Measurements from ENCODE around the gene B4GALNT2. TPM values are rescaled to one million over a fixed set of nuclear protein-coding genes. Genes with fewer than 3 reads are reported as not detected.

Gene B4GALNT2
- total RNA-seq, 2 donors from 2014 or later: not detected

- DNase-seq: peak in 2 of 4 donors; percentile 22 to 52
- intact Hi-C loops (cut with DNase I): no loop called here
- no peaks in the 10 kb centered on the region for H3K36me3 ChIP-seq (replicated peaks in 1 of 2; ENCODE audit: insufficient read depth in 1 of 2, low read depth in 2 of 2)
- ATAC-seq: peak; percentile 39
- no peak within 1 kb of the TSS for H3K4me3 ChIP-seq
- H3K27me3 ChIP-seq: no peaks in the 10 kb centered on the region
- no peaks in the 10 kb centered on the region for H3K9me3 ChIP-seq
- TF ChIP-seq POLR2A (IDR thresholded peaks at IDR 0.05): peak in 2 of 3 donors; percentile 39 to 62
- no peak for TF ChIP-seq CTCF (IDR thresholded peaks at IDR 0.05)
- peaks cover 16% of the 10 kb centered on the region for H3K4me1 ChIP-seq
- WGBS, 2 donors: 32 to 46% methylated on average over 17 to 22 of the region's 22 CpGs
- peak within 1 kb of the TSS in 3 of 4 donors; percentile 20 to 52 (median 34) for H3K27ac ChIP-seq
Measured at GRCh38 chr17:49210158-49211029, 77.8 kb downstream of the B4GALNT2 start, which contains the start of the genes ABI3 and GNGT2. TSS of gene ABI3 (plus strand) at chr17:49210707. CDS start at chr17:49210725, 18 bp downstream. TSS of gene GNGT2 (minus strand) at chr17:49210574. CDS start at chr17:49207422, 3,152 bp downstream.

- Histone ChIP-seq H3K27me3 (no peaks in the 10 kb centered on the region), H3K36me3 (replicated peaks in 1 of 2; ENCODE audit: insufficient read depth in 1 of 2, low read depth in 2 of 2) (no peaks in the 10 kb centered on the region), H3K4me3 (no peak overlapping the region), H3K9me3 (no peaks in the 10 kb centered on the region), H3K27ac (no peak overlapping the region), H3K4me1 (peaks cover 16% of the 10 kb centered on the region)
- intact Hi-C loops (cut with DNase I): no loop called here
- TF ChIP-seq POLR2A (IDR thresholded peaks at IDR 0.05): no peak
- no peak for TF ChIP-seq CTCF (IDR thresholded peaks at IDR 0.05)
- ATAC-seq (no peak), DNase-seq (no peak)
- WGBS, 2 donors: 51 to 77% methylated on average over 3 to 5 of the region's 5 CpGs
Measured at GRCh38 chr17:49213399-49213798, 80.8 kb downstream of the B4GALNT2 start.

- H3K4me1 ChIP-seq: peaks cover 16% of the 10 kb centered on the region
- H3K4me3 ChIP-seq: no peak overlapping the region
- intact Hi-C loops (cut with DNase I): no loop called here
- H3K9me3 ChIP-seq: no peaks in the 10 kb centered on the region
- WGBS, 2 donors: 93 to 100% methylated on average over 2 of the region's 2 CpGs
- H3K27ac ChIP-seq: no peak overlapping the region
- H3K27me3 ChIP-seq: no peaks in the 10 kb centered on the region
- no peak for DNase-seq
- TF ChIP-seq POLR2A (IDR thresholded peaks at IDR 0.05) (no peak), CTCF (IDR thresholded peaks at IDR 0.05) (no peak)
- no peaks in the 10 kb centered on the region for H3K36me3 ChIP-seq (replicated peaks in 1 of 2; ENCODE audit: insufficient read depth in 1 of 2, low read depth in 2 of 2)
- no peak for ATAC-seq
Measured at GRCh38 chr17:49213847-49214246, 81.3 kb downstream of the B4GALNT2 start.

- peaks cover 16% of the 10 kb centered on the region for H3K4me1 ChIP-seq
- H3K9me3 ChIP-seq: no peaks in the 10 kb centered on the region
- ATAC-seq (peak; percentile 36), DNase-seq (peak; percentile 67 to 79 (median 72))
- TF ChIP-seq CTCF (IDR thresholded peaks at IDR 0.05): no peak
- no peak for TF ChIP-seq POLR2A (IDR thresholded peaks at IDR 0.05)
- no peaks in the 10 kb centered on the region for H3K36me3 ChIP-seq (replicated peaks in 1 of 2; ENCODE audit: insufficient read depth in 1 of 2, low read depth in 2 of 2)
- no peak overlapping the region for H3K4me3 ChIP-seq
- intact Hi-C loops (cut with DNase I): no loop called here
- WGBS, 2 donors: 34% methylated on average over 12 of the region's 12 CpGs
- H3K27ac ChIP-seq: peak overlapping the region in 2 of 4 donors; percentile 5 to 8
- no peaks in the 10 kb centered on the region for H3K27me3 ChIP-seq
Measured at GRCh38 chr17:49214676-49215360, 82.2 kb downstream of the B4GALNT2 start.
